IMR-90 (cell line): ENCODE measurements around the gene RBFOX2. TPM values are rescaled to one million over a fixed set of nuclear protein-coding genes. Genes with fewer than 3 reads are reported as not detected.

ENCODE experiments used
- ATAC-seq: fragments of 200-7000 bp; cut with Tn5 transposase; 2 replicates; pipeline ENCODE4 v1.9.1; 2020; ENCODE audit warnings: low read depth, mild to moderate bottlenecking, moderate library complexity
- BruUV-seq: library from RNA; stranded (reverse); fragments of 400-500 nt; replicated peaks from 2 replicates; lab custom pipeline; 2021; lab: Mats Ljungman, UMichigan
- CTCF ChIA-PET: fragments of 300-600 bp; formaldehyde crosslinking; extraction: SDS; loops from one replicate; lab custom pipeline; 2021; ENCODE audit warnings: antibody characterized with exemption; lab: Yijun Ruan, JAX
- POLR2A ChIA-PET: fragments of 300-600 bp; sonication (Branson Sonifier 250); formaldehyde crosslinking; loops from one replicate; lab custom pipeline; 2022; ENCODE audit warnings: antibody characterized with exemption; ENCODE audit not compliant: unreplicated experiment; lab: Charles Lee
- DNase-seq: peaks from one replicate; pipeline ENCODE4 v3.0.0; 2013
- H2AFZ ChIP-seq: replicated peaks from 2 replicates; pipeline ENCODE3; 2013; ENCODE audit warnings: low read length, mild to moderate bottlenecking; ENCODE audit not compliant: poor library complexity
- H2AK5ac ChIP-seq: 2 replicates; pipeline ENCODE4 v1.6.1; 2013; ENCODE audit warnings: low read depth, low read length, inconsistent platforms
- H2AK9ac ChIP-seq: replicated peaks from 2 replicates; pipeline ENCODE3; 2013; ENCODE audit warnings: mild to moderate bottlenecking, low read depth, low read length, moderate library complexity; ENCODE audit not compliant: poor library complexity
- H2BK120ac ChIP-seq: 2 replicates; pipeline ENCODE4 v1.6.1; 2013; ENCODE audit warnings: low read depth, low read length, inconsistent platforms
- H2BK15ac ChIP-seq: 3 replicates; pipeline ENCODE4 v1.6.1; 2013; ENCODE audit warnings: low read depth, low read length, inconsistent platforms
- H2BK20ac ChIP-seq: 2 replicates; pipeline ENCODE4 v1.6.1; 2013; ENCODE audit warnings: low read depth, mild to moderate bottlenecking, inconsistent platforms, low read length, moderate library complexity
- H2BK5ac ChIP-seq: 2 replicates; pipeline ENCODE4 v1.6.1; 2013; ENCODE audit warnings: mild to moderate bottlenecking, low read depth, low read length, inconsistent platforms; ENCODE audit not compliant: poor library complexity, severe bottlenecking
- H3K14ac ChIP-seq: replicated peaks from 2 replicates; pipeline ENCODE4 v1.6.1; 2013; ENCODE audit warnings: low read depth, low read length, inconsistent platforms
- H3K18ac ChIP-seq: 2 replicates; pipeline ENCODE4 v1.6.1; 2013; ENCODE audit warnings: low read depth, low read length, control low read depth
- H3K23ac ChIP-seq: 2 replicates; pipeline ENCODE4 v1.6.1; 2013; ENCODE audit warnings: low read depth, low read length, inconsistent platforms
- H3K27ac ChIP-seq: 2 replicates; pipeline ENCODE4 v1.5.1; 2013; ENCODE audit warnings: mild to moderate bottlenecking, control low read depth, low read length; ENCODE audit not compliant: insufficient read depth
- H3K27me3 ChIP-seq: 2 replicates; pipeline ENCODE4 v1.6.1; 2013; ENCODE audit warnings: low read length; ENCODE audit not compliant: control insufficient read depth, insufficient read depth
- H3K36me3 ChIP-seq: 2 replicates; pipeline ENCODE4 v1.6.1; 2013; ENCODE audit warnings: low read length, mixed read lengths; ENCODE audit not compliant: control insufficient read depth, insufficient read depth
- H3K4ac ChIP-seq: 2 replicates; pipeline ENCODE4 v1.6.1; 2013; ENCODE audit warnings: low read depth, low read length, inconsistent platforms
- H3K4me1 ChIP-seq: 2 replicates; pipeline ENCODE4 v1.6.1; 2013; ENCODE audit warnings: low read length, mixed read lengths; ENCODE audit not compliant: control insufficient read depth, insufficient read depth
- H3K4me2 ChIP-seq: 2 replicates; pipeline ENCODE4 v1.6.1; 2013; ENCODE audit warnings: low read depth, mild to moderate bottlenecking, control low read depth, low read length, moderate library complexity
- H3K4me3 ChIP-seq: 2 replicates; pipeline ENCODE4 v1.5.1; 2013; ENCODE audit warnings: low read depth, mild to moderate bottlenecking, control low read depth, low read length, moderate library complexity; ENCODE audit not compliant: insufficient read depth
- H3K56ac ChIP-seq: 2 replicates; pipeline ENCODE4 v1.6.1; 2013; ENCODE audit warnings: low read length, inconsistent platforms; ENCODE audit not compliant: insufficient read depth; ENCODE audit errors: extremely low read depth
- H3K79me1 ChIP-seq, 2 experiments: 2 replicates each; pipeline ENCODE4 v1.6.1; 2013; ENCODE audit warnings: low read length in 2 of 2, inconsistent platforms in 1 of 2, low read depth in 1 of 2
- H3K9ac ChIP-seq: 2 replicates; pipeline ENCODE4 v1.6.1; 2013; ENCODE audit warnings: low read depth, low read length, control low read depth
- H3K9me1 ChIP-seq: 2 replicates; pipeline ENCODE4 v1.6.1; 2013; ENCODE audit warnings: low read length, inconsistent platforms; ENCODE audit not compliant: insufficient read depth
- H3K9me3 ChIP-seq: 2 replicates; pipeline ENCODE4 v1.6.1; 2013; ENCODE audit warnings: low read length; ENCODE audit not compliant: control insufficient read depth, insufficient read depth
- H4K20me1 ChIP-seq: 2 replicates; pipeline ENCODE4 v1.6.1; 2013; ENCODE audit warnings: low read length, inconsistent platforms; ENCODE audit not compliant: insufficient read depth
- H4K5ac ChIP-seq: 2 replicates; pipeline ENCODE4 v1.6.1; 2013; ENCODE audit warnings: mild to moderate bottlenecking, low read depth, low read length, control low read depth
- H4K8ac ChIP-seq, 2 experiments: 2 replicates each; pipeline ENCODE4 v1.6.1; 2013; ENCODE audit warnings: low read depth in 2 of 2, low read length in 2 of 2, control low read depth in 1 of 2, inconsistent platforms in 1 of 2
- H4K91ac ChIP-seq: 2 replicates; pipeline ENCODE4 v1.6.1; 2013; ENCODE audit warnings: low read depth, low read length, inconsistent platforms; ENCODE audit not compliant: insufficient read depth
- BHLHE40 ChIP-seq: fragments of 150-350 bp; IDR thresholded peaks from 2 replicates; pipeline ENCODE4 v1.6.1; 2016; ENCODE audit warnings: mild to moderate bottlenecking, low read depth, low read length
- CEBPB ChIP-seq: IDR thresholded peaks from 2 replicates; pipeline ENCODE4 v1.6.1; 2012; ENCODE audit warnings: low read depth, low read length, improper control_type of control experiment
- ELK1 ChIP-seq: fragments of 150-350 bp; IDR thresholded peaks from 2 replicates; pipeline ENCODE4 v1.6.1; 2016; ENCODE audit warnings: low read depth, mild to moderate bottlenecking, low read length, moderate library complexity, borderline replicate concordance
- FOS ChIP-seq: fragments of 150-350 bp; IDR thresholded peaks from 2 replicates; pipeline ENCODE4 v1.6.1; 2016; ENCODE audit warnings: low read depth, low read length
- MXI1 ChIP-seq: IDR thresholded peaks from 2 replicates; pipeline ENCODE4 v1.6.1; 2012; ENCODE audit warnings: low read depth, mild to moderate bottlenecking, low read length, moderate library complexity, borderline replicate concordance
- NFE2L2 ChIP-seq: fragments of 150-350 bp; IDR thresholded peaks from 2 replicates; pipeline ENCODE4 v1.6.1; 2016; ENCODE audit warnings: low read depth, mild to moderate bottlenecking, low read length
- POLR2A ChIP-seq: IDR thresholded peaks from 2 replicates; pipeline ENCODE4 v1.6.1; 2012; ENCODE audit warnings: mild to moderate bottlenecking, low read depth, low read length
- RCOR1 ChIP-seq: IDR thresholded peaks from 2 replicates; pipeline ENCODE4 v1.6.1; 2012; ENCODE audit warnings: mild to moderate bottlenecking, low read length, improper control_type of control experiment; ENCODE audit not compliant: insufficient replicate concordance
- RFX5 ChIP-seq: IDR thresholded peaks from 2 replicates; pipeline ENCODE4 v1.8.0; 2012; ENCODE audit warnings: low read depth, mild to moderate bottlenecking, low read length, moderate library complexity
- USF2 ChIP-seq: fragments of 150-350 bp; IDR thresholded peaks from 2 replicates; pipeline ENCODE4 v1.6.1; 2017; ENCODE audit warnings: mild to moderate bottlenecking, antibody characterized with exemption, low read length, low read depth
- WGBS, 2 experiments: methylation state at CpG; one replicate each; pipeline versions ENCODE4 v1.1.5 to v1.1.7; 2013; ENCODE audit warnings: missing lambda C conversion rate in 2 of 2; ENCODE audit not compliant: insufficient read length in 1 of 2; ENCODE audit errors: extremely low coverage in 2 of 2; 5-methylcytosine and 5-hydroxymethylcytosine counted together
- dilution Hi-C: fragments of 300-500 bp; cut with HindIII; formaldehyde crosslinking; loops from one replicate; pipeline ENCODE4 v1.14.3; 2018; ENCODE audit warnings: low sequenced_read_pairs; ENCODE audit not compliant: unreplicated experiment
- in situ Hi-C: fragments of 300-500 bp; cut with MboI; formaldehyde crosslinking; loops from 3 replicates; pipeline ENCODE4 v1.14.3; 2019; ENCODE audit warnings: low sequenced_read_pairs, inconsistent platforms, mixed read lengths
- intact Hi-C: fragments of 100-400 bp; cut with micrococcal nuclease; formaldehyde crosslinking; loops from 2 replicates; pipeline ENCODE4 v1.10.0; 2022
- polyA plus RNA-seq, 3 experiments: library from polyadenylated mRNA; depleted of rRNA; stranded (reverse); fragments of >200 nt; gene quantifications; 2 replicates each; pipeline ENCODE4 v1.2.3, GENCODE V29; 2012; ENCODE audit warnings: low replicate concordance in 1 of 3
- total RNA-seq: library from RNA; depleted of rRNA; stranded (reverse); fragments of >200 nt; gene quantifications from 2 replicates; pipeline ENCODE4 v1.2.3, GENCODE V29; 2012

Gene RBFOX2
- total and polyA plus RNA-seq, 2 of the 4 experiments (the other 2 are of a cell fraction): 146 to 178 TPM

GRCh38 chr22:35708453-35708852 lies 320.2 kb downstream of the RBFOX2 start:
- 0% methylated on average over 2 of the region's 7 CpGs; no CpG with 5 or more reads in 1 of the 2 experiments for WGBS, 2 experiments
- H3K4me3 ChIP-seq: no peak overlapping the region
- CTCF ChIA-PET: interaction anchor here (1.2 kb wide), 1 partner anchor 24 kb away, joined by 4 read pairs; no protein-coding TSS in a partner anchor

More at GRCh38 chr22:35708453-35708852, 320.2 kb downstream of the RBFOX2 start:
- Histone ChIP-seq H2AK9ac (peak overlapping the region; percentile 48), H3K23ac (peak overlapping the region; percentile 49; the same call in 1 of the 2 replicates), H4K20me1 (no peaks in the 10 kb centered on the region; the same call in 1 of the 2 replicates), H3K9me3 (peaks cover 6% of the 10 kb centered on the region), H2AFZ (peak overlapping the region; percentile 61), H2BK120ac (peak overlapping the region; percentile 85), H3K9me1 (peaks cover 12% of the 10 kb centered on the region; the same call in 1 of the 2 replicates), H3K4ac (peak overlapping the region; percentile 81; the same call in 1 of the 2 replicates), H2BK20ac (peak overlapping the region; percentile 85), H4K5ac (no peak overlapping the region; the same call in 1 of the 2 replicates), H2AK5ac (peak overlapping the region; percentile 96; the same call in 1 of the 2 replicates), H3K27ac (peak overlapping the region; percentile 81), H3K18ac (no peak overlapping the region), H3K4me1 (peaks cover 20% of the 10 kb centered on the region), H3K27me3 (no peaks in the 10 kb centered on the region), H4K8ac (peak overlapping the region in 1 of 2 experiments; percentile 76; a peak in 1 of 4 replicates), H3K14ac (peak overlapping the region; percentile 67), H2BK15ac (peak overlapping the region; percentile 97; the same call in 1 of the 3 replicates), H3K56ac (peak overlapping the region; percentile 37; the same call in 1 of the 2 replicates), H3K9ac (no peak overlapping the region), H3K4me2 (peak overlapping the region; percentile 32; the same call in 1 of the 2 replicates), H3K36me3 (no peaks in the 10 kb centered on the region), H4K91ac (peak overlapping the region; percentile 89), H3K79me1 (no peaks in the 10 kb centered on the region; a peak in 1 of 4 replicates), H2BK5ac (peak overlapping the region; percentile 72)
- dilution Hi-C loops (no loop called here), in situ Hi-C loops (no loop called here), intact Hi-C loops (loop anchor here (5.0 kb wide), 1 partner anchor 41 kb away; no protein-coding TSS in a partner anchor)
- POLR2A ChIA-PET: no interaction called here
- TF ChIP-seq RCOR1 (no peak), USF2 (no peak), BHLHE40 (no peak), MXI1 (no peak), POLR2A (no peak), FOS (no peak), NFE2L2 (no peak), CEBPB (no peak), ELK1 (no peak), RFX5 (no peak)
- ATAC-seq: peak; percentile 23; the same call in 1 of the 2 replicates
- BruUV-seq: no TSS peak
- DNase-seq: peak; percentile 69
